DND-41 (cell line): ENCODE data around the gene OCIAD2.

Experiments
- ATAC-seq: fragments of 200-7000 bp; cut with Tn5 transposase; 3 replicates; pipeline ENCODE4 v1.9.1; 2021; ENCODE audit warnings: low read depth; ENCODE audit not compliant: insufficient read depth
- DNase-seq: peaks from one replicate; pipeline ENCODE4 v3.0.0-alpha.2; 2020
- H2AFZ ChIP-seq: 2 replicates; pipeline ENCODE4 v1.6.0; 2012; ENCODE audit warnings: low read depth, low read length
- H3K27ac ChIP-seq: 2 replicates; pipeline ENCODE4 v1.5.1; 2012; ENCODE audit warnings: low read length, inconsistent platforms
- H3K27me3 ChIP-seq: fragments of 200-600 bp; sonication (generic); 2 replicates; pipeline ENCODE4 v1.6.0; 2012; ENCODE audit warnings: low read length, mild to moderate bottlenecking, inconsistent platforms; ENCODE audit not compliant: insufficient read depth, poor library complexity
- H3K36me3 ChIP-seq: 2 replicates; pipeline ENCODE4 v1.5.1; 2012; ENCODE audit warnings: low read length, inconsistent platforms; ENCODE audit not compliant: insufficient read depth
- H3K4me1 ChIP-seq: 2 replicates; pipeline ENCODE4 v1.5.1; 2012; ENCODE audit warnings: mild to moderate bottlenecking, low read length; ENCODE audit not compliant: insufficient read depth
- H3K4me2 ChIP-seq: 2 replicates; pipeline ENCODE4 v1.6.0; 2012; ENCODE audit warnings: mild to moderate bottlenecking, moderate library complexity, low read length, inconsistent platforms; ENCODE audit not compliant: insufficient read depth
- H3K4me3 ChIP-seq, 2 experiments: fragments of 200-600 bp in 1 of 2; shearing (Covaris generic) in 1 of 2; 2 replicates each; pipeline ENCODE4 v1.5.1; 2012 to 2016; ENCODE audit warnings: inconsistent platforms in 2 of 2, low read length in 2 of 2, mild to moderate bottlenecking in 2 of 2, low read depth in 1 of 2, moderate library complexity in 1 of 2
- H3K79me2 ChIP-seq: 2 replicates; pipeline ENCODE4 v1.6.0; 2012; ENCODE audit warnings: low read length, inconsistent platforms; ENCODE audit not compliant: insufficient read depth
- H3K9ac ChIP-seq: 2 replicates; pipeline ENCODE4 v1.6.0; 2012; ENCODE audit warnings: low read depth, mild to moderate bottlenecking, inconsistent platforms, low read length, moderate library complexity
- H3K9me3 ChIP-seq: 2 replicates; pipeline ENCODE4 v1.5.1; 2012; ENCODE audit warnings: low read length, moderate library complexity, mild to moderate bottlenecking, inconsistent platforms; ENCODE audit not compliant: insufficient read depth, severe bottlenecking
- H4K20me1 ChIP-seq: 2 replicates; pipeline ENCODE4 v1.6.0; 2012; ENCODE audit warnings: low read length; ENCODE audit not compliant: insufficient read depth
- CTCF ChIP-seq: IDR thresholded peaks from 2 replicates; pipeline ENCODE4 v1.5.1; 2012; ENCODE audit warnings: borderline replicate concordance, low read length, moderate library complexity, mild to moderate bottlenecking; ENCODE audit not compliant: poor library complexity, severe bottlenecking; ENCODE audit errors: extremely low read depth
- EZH2 ChIP-seq: IDR thresholded peaks from 3 replicates; pipeline ENCODE4 v1.6.1; 2012; ENCODE audit warnings: borderline replicate concordance, low read depth, mild to moderate bottlenecking, moderate library complexity, low read length, inconsistent platforms; ENCODE audit not compliant: severe bottlenecking

OCIAD2 gene

GRCh38 chr4:48905363-48906015 lies 1.1 kb downstream of the OCIAD2 start:
- Histone ChIP-seq H3K79me2 (peaks cover 26% of the 10 kb centered on the region), H3K9me3 (no peaks in the 10 kb centered on the region), H3K4me1 (peaks cover 28% of the 10 kb centered on the region), H3K36me3 (peaks cover 39% of the 10 kb centered on the region), H3K4me2 (peak overlapping the region; percentile 98), H2AFZ (peak overlapping the region; percentile 82; the same call in 1 of the 2 replicates), H3K27me3 (no peaks in the 10 kb centered on the region), H3K27ac (peak overlapping the region; percentile 82), H3K9ac (peak overlapping the region; percentile 89), H4K20me1 (no peaks in the 10 kb centered on the region), H3K4me3 (peak overlapping the region; percentile 83 to 97; a peak in 3 of 4 replicates)
- TF ChIP-seq EZH2 (no peak), CTCF (no peak)
- ATAC-seq (no peak), DNase-seq (no peak)

GRCh38 chr4:48904541-48905142 lies 1.9 kb downstream of the OCIAD2 start:
- H3K36me3 ChIP-seq: peaks cover 45% of the 10 kb centered on the region
- peaks cover 28% of the 10 kb centered on the region for H3K4me1 ChIP-seq
- H3K9ac ChIP-seq: no peak overlapping the region; the same call in 1 of the 2 replicates
- no peaks in the 10 kb centered on the region for H4K20me1 ChIP-seq
- no peaks in the 10 kb centered on the region for H3K9me3 ChIP-seq
- no peak for DNase-seq
- no peak overlapping the region for H2AFZ ChIP-seq
- TF ChIP-seq CTCF (no peak), EZH2 (no peak)
- no peak for ATAC-seq
- H3K79me2 ChIP-seq: peaks cover 26% of the 10 kb centered on the region
- peak overlapping the region; percentile 98 for H3K4me2 ChIP-seq
- no peak overlapping the region; the same call in 1 of the 2 replicates for H3K27ac ChIP-seq
- H3K4me3 ChIP-seq: peak overlapping the region in 1 of 2 experiments; percentile 21; a peak in 1 of 4 replicates
- H3K27me3 ChIP-seq: no peaks in the 10 kb centered on the region

GRCh38 chr4:48904101-48904500 lies 2.5 kb downstream of the OCIAD2 start:
- no peak overlapping the region for H2AFZ ChIP-seq
- DNase-seq: no peak
- H4K20me1 ChIP-seq: no peaks in the 10 kb centered on the region
- no peak overlapping the region; the same call in 1 of the 2 replicates for H3K9ac ChIP-seq
- ATAC-seq: no peak
- no peaks in the 10 kb centered on the region for H3K9me3 ChIP-seq
- peaks cover 26% of the 10 kb centered on the region for H3K79me2 ChIP-seq
- peak overlapping the region; percentile 98; the same call in 1 of the 2 replicates for H3K4me2 ChIP-seq
- no peak for TF ChIP-seq EZH2
- no peak for TF ChIP-seq CTCF
- H3K27me3 ChIP-seq: no peaks in the 10 kb centered on the region
- H3K4me1 ChIP-seq: peaks cover 28% of the 10 kb centered on the region
- no peak overlapping the region; the same call in 1 of the 2 replicates for H3K27ac ChIP-seq
- no peak overlapping the region for H3K4me3 ChIP-seq
- H3K36me3 ChIP-seq: peaks cover 50% of the 10 kb centered on the region
